HEK293 (cell line): Measurements from ENCODE around the gene STAT3.
A peak's percentile ranks its signal among the peaks of the same experiment; 100 is the strongest.

Experiments
- CTCF ChIA-PET: fragments of 350-600 bp; formaldehyde crosslinking; extraction: SDS; loops from one replicate; lab custom pipeline; 2021; ENCODE audit warnings: antibody characterized with exemption; lab: Yijun Ruan, JAX
- POLR2A ChIA-PET: fragments of 300-600 bp; formaldehyde crosslinking; extraction: SDS; loops from one replicate; lab custom pipeline; 2020; ENCODE audit warnings: antibody characterized with exemption, inconsistent platforms; lab: Yijun Ruan, JAX
- H3K27ac ChIP-seq: fragments of 200-500 bp; sonication (Bioruptor generic); 2 replicates; pipeline ENCODE4 v1.5.1; 2014; ENCODE audit warnings: low read depth, low read length, control low read depth, inconsistent platforms; ENCODE audit errors: extremely low read depth
- H3K36me3 ChIP-seq, 2 experiments: fragments of 200-500 bp in 1 of 2; sonication (Bioruptor generic) in 1 of 2; 1 replicate in 1 of 2; 2 replicates in 1 of 2; pipeline ENCODE4 v1.5.1; 2014 to 2017; ENCODE audit warnings: inconsistent platforms in 2 of 2, low read length in 2 of 2; ENCODE audit not compliant: control insufficient read depth in 2 of 2, insufficient read depth in 1 of 2
- H3K4me1 ChIP-seq: fragments of 200-500 bp; sonication (Bioruptor generic); 2 replicates; pipeline ENCODE4 v1.5.1; 2014; ENCODE audit warnings: mild to moderate bottlenecking, low read length, inconsistent platforms; ENCODE audit not compliant: control insufficient read depth, insufficient read depth
- H3K4me3 ChIP-seq: 2 replicates; pipeline ENCODE4 v1.5.1; 2011; ENCODE audit warnings: low read depth, mild to moderate bottlenecking, control low read depth, low read length, moderate library complexity
- H3K9me3 ChIP-seq: fragments of 200-500 bp; sonication (Bioruptor generic); 2 replicates; pipeline ENCODE4 v1.5.1; 2014; ENCODE audit warnings: low read depth, low read length, inconsistent platforms; ENCODE audit not compliant: control insufficient read depth, insufficient read depth
- AEBP2 ChIP-seq: fragments of 450-650 bp; formaldehyde crosslinking; IDR thresholded peaks from 2 replicates; pipeline ENCODE4 v1.5.1; 2016; ENCODE audit warnings: missing biosample characterization, missing genetic modification characterization, borderline replicate concordance
- GLI2 ChIP-seq: fragments of 450-650 bp; formaldehyde crosslinking; IDR thresholded peaks from 2 replicates; pipeline ENCODE4; 2017; ENCODE audit warnings: missing biosample characterization, missing genetic modification characterization, low read depth, borderline replicate concordance
- GLI4 ChIP-seq: fragments of 450-650 bp; formaldehyde crosslinking; IDR thresholded peaks from 2 replicates; pipeline ENCODE4 v1.5.1; 2016; ENCODE audit warnings: missing biosample characterization, missing genetic modification characterization
- IKZF3 ChIP-seq: fragments of 450-650 bp; IDR thresholded peaks from 2 replicates; pipeline ENCODE4 v1.5.0; 2018; ENCODE audit warnings: missing biosample characterization, mild to moderate bottlenecking, missing genetic modification characterization, moderate library complexity
- KLF8 ChIP-seq: fragments of 450-650 bp; formaldehyde crosslinking; IDR thresholded peaks from 2 replicates; pipeline ENCODE4 v1.5.1; 2016; ENCODE audit warnings: missing biosample characterization, missing genetic modification characterization
- PRDM10 ChIP-seq: fragments of 450-650 bp; formaldehyde crosslinking; IDR thresholded peaks from 2 replicates; pipeline ENCODE4 v1.5.1; 2016; ENCODE audit warnings: missing biosample characterization, missing genetic modification characterization
- SP7 ChIP-seq: fragments of 450-650 bp; formaldehyde crosslinking; IDR thresholded peaks from 2 replicates; pipeline ENCODE4 v1.5.1; 2016; ENCODE audit warnings: missing biosample characterization, missing genetic modification characterization
- ZFP69B ChIP-seq: fragments of 450-650 bp; formaldehyde crosslinking; IDR thresholded peaks from 2 replicates; pipeline ENCODE4 v1.5.1; 2016; ENCODE audit warnings: missing biosample characterization, missing genetic modification characterization
- ZNF132 ChIP-seq: fragments of 450-650 bp; formaldehyde crosslinking; IDR thresholded peaks from 2 replicates; pipeline ENCODE4 v1.5.1; 2017; ENCODE audit warnings: missing biosample characterization, missing genetic modification characterization, borderline replicate concordance
- ZNF138 ChIP-seq: fragments of 450-650 bp; formaldehyde crosslinking; IDR thresholded peaks from 2 replicates; pipeline ENCODE4 v1.5.1; 2016; ENCODE audit warnings: missing biosample characterization, missing genetic modification characterization, borderline replicate concordance
- ZNF184 ChIP-seq: fragments of 450-650 bp; IDR thresholded peaks from 2 replicates; pipeline ENCODE4 v1.5.1; 2018; ENCODE audit warnings: missing biosample characterization, mild to moderate bottlenecking, missing genetic modification characterization
- ZNF221 ChIP-seq: fragments of 450-650 bp; formaldehyde crosslinking; IDR thresholded peaks from 2 replicates; pipeline ENCODE4 v1.5.1; 2017; ENCODE audit warnings: missing biosample characterization, missing genetic modification characterization, borderline replicate concordance
- ZNF37A ChIP-seq: fragments of 450-650 bp; IDR thresholded peaks from 2 replicates; pipeline ENCODE4 v1.5.1; 2018; ENCODE audit warnings: missing biosample characterization, missing genetic modification characterization
- ZNF423 ChIP-seq: fragments of 450-650 bp; formaldehyde crosslinking; IDR thresholded peaks from 2 replicates; pipeline ENCODE4 v1.5.1; 2016; ENCODE audit warnings: missing biosample characterization, missing genetic modification characterization
- ZNF501 ChIP-seq: fragments of 450-650 bp; formaldehyde crosslinking; IDR thresholded peaks from 2 replicates; pipeline ENCODE4 v1.5.1; 2016; ENCODE audit warnings: missing biosample characterization, missing genetic modification characterization
- ZNF549 ChIP-seq: fragments of 450-650 bp; IDR thresholded peaks from 2 replicates; pipeline ENCODE4 v1.5.1; 2018; ENCODE audit warnings: missing biosample characterization, missing genetic modification characterization, mild to moderate bottlenecking, inconsistent platforms, moderate library complexity
- ZNF558 ChIP-seq: fragments of 450-650 bp; formaldehyde crosslinking; IDR thresholded peaks from 2 replicates; pipeline ENCODE4 v1.5.1; 2016; ENCODE audit warnings: missing biosample characterization, missing genetic modification characterization
- ZNF654 ChIP-seq: fragments of 450-650 bp; formaldehyde crosslinking; IDR thresholded peaks from 2 replicates; pipeline ENCODE4 v1.5.1; 2016; ENCODE audit warnings: low read depth, missing biosample characterization, missing genetic modification characterization
- ZNF776 ChIP-seq: fragments of 450-650 bp; formaldehyde crosslinking; IDR thresholded peaks from 2 replicates; pipeline ENCODE4 v1.5.0; 2017; ENCODE audit warnings: missing biosample characterization, missing genetic modification characterization, borderline replicate concordance
- TF ChIP-seq, protein P1 (sequence below): fragments of 450-650 bp; formaldehyde crosslinking; IDR thresholded peaks from 2 replicates; pipeline ENCODE4 v1.5.1; 2016; ENCODE audit warnings: missing biosample characterization, missing genetic modification characterization
- TF ChIP-seq, protein P2 (sequence below): fragments of 450-650 bp; formaldehyde crosslinking; IDR thresholded peaks from 2 replicates; pipeline ENCODE4; 2016; ENCODE audit warnings: missing biosample characterization, missing genetic modification characterization

STAT3 gene

GRCh38 chr17:42347606-42348005 lies 40.6 kb downstream of the STAT3 start:
- POLR2A ChIA-PET = no interaction called here
- Histone ChIP-seq H3K9me3 (no peaks in the 10 kb centered on the region), H3K4me1 (peaks cover 3% of the 10 kb centered on the region), H3K36me3 (peaks cover 29 to 35% of the 10 kb centered on the region in 2 experiments), H3K27ac (no peak overlapping the region), H3K4me3 (no peak overlapping the region)
- CTCF ChIA-PET = interaction anchor here (0.6 to 1.0 kb wide), 3 partner anchors 31 to 180 kb away, joined by 3 to 4 read pairs (median 3); no protein-coding TSS in a partner anchor
- TF ChIP-seq GLI4 (tag by site-specific recombination) (no peak), ZFP69B (tag by site-specific recombination) (no peak), ZNF558 (tag by site-specific recombination) (no peak), ZNF138 (no peak), IKZF3 (tag by site-specific recombination) (no peak), PRDM10 (tag by site-specific recombination) (no peak), ZNF184 (tag by site-specific recombination) (no peak), KLF8 (tag by site-specific recombination) (no peak), ZNF221 (tag by site-specific recombination) (no peak), ZNF654 (tag by site-specific recombination) (no peak)
- TF ChIP-seq, protein P1, sequence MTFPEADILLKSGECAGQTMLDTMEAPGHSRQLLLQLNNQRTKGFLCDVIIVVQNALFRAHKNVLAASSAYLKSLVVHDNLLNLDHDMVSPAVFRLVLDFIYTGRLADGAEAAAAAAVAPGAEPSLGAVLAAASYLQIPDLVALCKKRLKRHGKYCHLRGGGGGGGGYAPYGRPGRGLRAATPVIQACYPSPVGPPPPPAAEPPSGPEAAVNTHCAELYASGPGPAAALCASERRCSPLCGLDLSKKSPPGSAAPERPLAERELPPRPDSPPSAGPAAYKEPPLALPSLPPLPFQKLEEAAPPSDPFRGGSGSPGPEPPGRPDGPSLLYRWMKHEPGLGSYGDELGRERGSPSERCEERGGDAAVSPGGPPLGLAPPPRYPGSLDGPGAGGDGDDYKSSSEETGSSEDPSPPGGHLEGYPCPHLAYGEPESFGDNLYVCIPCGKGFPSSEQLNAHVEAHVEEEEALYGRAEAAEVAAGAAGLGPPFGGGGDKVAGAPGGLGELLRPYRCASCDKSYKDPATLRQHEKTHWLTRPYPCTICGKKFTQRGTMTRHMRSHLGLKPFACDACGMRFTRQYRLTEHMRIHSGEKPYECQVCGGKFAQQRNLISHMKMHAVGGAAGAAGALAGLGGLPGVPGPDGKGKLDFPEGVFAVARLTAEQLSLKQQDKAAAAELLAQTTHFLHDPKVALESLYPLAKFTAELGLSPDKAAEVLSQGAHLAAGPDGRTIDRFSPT = no peak

- CTCF ChIA-PET = no interaction called here
- TF ChIP-seq ZNF132 (tag by site-specific recombination) (no peak), ZNF423 (no peak), ZNF776 (no peak), SP7 (tag by site-specific recombination) (peak; percentile 28; the same call in 1 of the 2 replicates), GLI2 (tag by site-specific recombination) (no peak), ZNF501 (tag by site-specific recombination) (no peak), PRDM10 (tag by site-specific recombination) (peak; percentile 57), ZNF549 (tag by site-specific recombination) (no peak), AEBP2 (tag by site-specific recombination) (no peak), ZNF37A (tag by site-specific recombination) (no peak)
- TF ChIP-seq, protein P2, sequence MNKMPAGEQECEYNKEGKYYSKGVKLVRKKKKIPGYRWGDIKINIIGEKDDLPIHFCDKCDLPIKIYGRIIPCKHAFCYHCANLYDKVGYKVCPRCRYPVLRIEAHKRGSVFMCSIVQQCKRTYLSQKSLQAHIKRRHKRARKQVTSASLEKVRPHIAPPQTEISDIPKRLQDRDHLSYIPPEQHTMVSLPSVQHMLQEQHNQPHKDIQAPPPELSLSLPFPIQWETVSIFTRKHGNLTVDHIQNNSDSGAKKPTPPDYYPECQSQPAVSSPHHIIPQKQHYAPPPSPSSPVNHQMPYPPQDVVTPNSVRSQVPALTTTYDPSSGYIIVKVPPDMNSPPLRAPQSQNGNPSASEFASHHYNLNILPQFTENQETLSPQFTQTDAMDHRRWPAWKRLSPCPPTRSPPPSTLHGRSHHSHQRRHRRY (tag by site-specific recombination) = no peak
Measured at GRCh38 chr17:42347198-42347597, 41.0 kb downstream of the STAT3 start.

More at GRCh38 chr17:42347198-42347597, 41.0 kb downstream of the STAT3 start:
- POLR2A ChIA-PET = interaction anchor here (0.7 kb wide), 2 partner anchors 15 to 42 kb away, joined by 3 to 7 read pairs; no protein-coding TSS in a partner anchor
- Histone ChIP-seq H3K4me1 (peaks cover 6% of the 10 kb centered on the region), H3K36me3 (peaks cover 29 to 37% of the 10 kb centered on the region in 2 experiments), H3K4me3 (no peak overlapping the region), H3K9me3 (no peaks in the 10 kb centered on the region), H3K27ac (no peak overlapping the region)
